H1 (cell line): ENCODE measurements around the gene TMEM30A.

ENCODE experiments used
- EGR1 ChIP-seq: IDR thresholded peaks from 2 replicates; pipeline ENCODE4 v1.6.1; 2011; ENCODE audit warnings: low read depth, low read length, borderline replicate concordance
- GABPA ChIP-seq: IDR thresholded peaks from 2 replicates; pipeline ENCODE4 v1.6.1; 2011; ENCODE audit warnings: mild to moderate bottlenecking, low read length, moderate library complexity, borderline replicate concordance; ENCODE audit not compliant: insufficient read depth
- POLR2A ChIP-seq, 2 experiments: IDR thresholded peaks; 1 replicate in 1 of 2; 2 replicates in 1 of 2; pipeline ENCODE4 v1.6.1; 2011; ENCODE audit warnings: low read depth in 2 of 2, low read length in 2 of 2, mild to moderate bottlenecking in 2 of 2; ENCODE audit errors: control extremely low read depth in 1 of 2
- POLR2AphosphoS5 ChIP-seq: IDR thresholded peaks from 2 replicates; pipeline ENCODE4 v1.6.1; 2011; ENCODE audit warnings: low read depth, low read length
- RAD21 ChIP-seq, 2 experiments: IDR thresholded peaks in 1 of 2; conservative IDR thresholded peaks in 1 of 2; 2 replicates each; pipeline ENCODE4 v1.6.1; 2011; ENCODE audit warnings: low read depth in 2 of 2, low read length in 2 of 2, improper control_type of control experiment in 1 of 2, inconsistent platforms in 1 of 2, mild to moderate bottlenecking in 1 of 2, moderate library complexity in 1 of 2
- RFX5 ChIP-seq: IDR thresholded peaks from 2 replicates; pipeline ENCODE4 v1.6.1; 2011; ENCODE audit warnings: low read depth, low read length, improper control_type of control experiment, borderline replicate concordance
- SUZ12 ChIP-seq: fragments of 200-600 bp; sonication (generic); IDR thresholded peaks from 2 replicates; pipeline ENCODE4 v1.6.1; 2012; ENCODE audit warnings: mild to moderate bottlenecking, inconsistent platforms, low read length, moderate library complexity, mixed read lengths
- YY1 ChIP-seq: IDR thresholded peaks from 2 replicates; pipeline ENCODE4 v1.6.1; 2011; ENCODE audit warnings: low read depth, mild to moderate bottlenecking, low read length
- TF ChIP-seq, protein P1 (sequence below), 3 experiments: IDR thresholded peaks; 1 replicate in 2 of 3; 2 replicates in 1 of 3; pipeline versions ENCODE4 v1.5.1 to v1.6.1; 2011; ENCODE audit warnings: low read length in 3 of 3, mild to moderate bottlenecking in 3 of 3, inconsistent platforms in 2 of 3, low read depth in 1 of 3, moderate library complexity in 1 of 3; ENCODE audit not compliant: insufficient read depth in 1 of 3; ENCODE audit errors: control extremely low read depth in 1 of 3

- no peak for TF ChIP-seq SUZ12
- TF ChIP-seq EGR1: no peak
- TF ChIP-seq, protein P1, sequence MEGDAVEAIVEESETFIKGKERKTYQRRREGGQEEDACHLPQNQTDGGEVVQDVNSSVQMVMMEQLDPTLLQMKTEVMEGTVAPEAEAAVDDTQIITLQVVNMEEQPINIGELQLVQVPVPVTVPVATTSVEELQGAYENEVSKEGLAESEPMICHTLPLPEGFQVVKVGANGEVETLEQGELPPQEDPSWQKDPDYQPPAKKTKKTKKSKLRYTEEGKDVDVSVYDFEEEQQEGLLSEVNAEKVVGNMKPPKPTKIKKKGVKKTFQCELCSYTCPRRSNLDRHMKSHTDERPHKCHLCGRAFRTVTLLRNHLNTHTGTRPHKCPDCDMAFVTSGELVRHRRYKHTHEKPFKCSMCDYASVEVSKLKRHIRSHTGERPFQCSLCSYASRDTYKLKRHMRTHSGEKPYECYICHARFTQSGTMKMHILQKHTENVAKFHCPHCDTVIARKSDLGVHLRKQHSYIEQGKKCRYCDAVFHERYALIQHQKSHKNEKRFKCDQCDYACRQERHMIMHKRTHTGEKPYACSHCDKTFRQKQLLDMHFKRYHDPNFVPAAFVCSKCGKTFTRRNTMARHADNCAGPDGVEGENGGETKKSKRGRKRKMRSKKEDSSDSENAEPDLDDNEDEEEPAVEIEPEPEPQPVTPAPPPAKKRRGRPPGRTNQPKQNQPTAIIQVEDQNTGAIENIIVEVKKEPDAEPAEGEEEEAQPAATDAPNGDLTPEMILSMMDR (IDR thresholded peaks at IDR 0.05; ENCODE audit: control extremely low read depth in 1 of 3, insufficient read depth in 1 of 3, low read depth in 1 of 3, low read length in 3 of 3): no peak
- no peak for TF ChIP-seq GABPA
- no peak for TF ChIP-seq YY1
- TF ChIP-seq POLR2AphosphoS5: no peak
- TF ChIP-seq RAD21 (IDR thresholded peaks at IDR 0.05 in 1 of 2, conservative IDR thresholded peaks at IDR 0.05 in 1 of 2; ENCODE audit: low read depth in 2 of 2, low read length in 2 of 2): no peak
- no peak for TF ChIP-seq RFX5
- TF ChIP-seq POLR2A (IDR thresholded peaks at IDR 0.05; ENCODE audit: control extremely low read depth in 1 of 2, low read depth in 2 of 2, low read length in 2 of 2): no peak
Measured at GRCh38 chr6:75281653-75282052, 2.9 kb downstream of the TMEM30A start.
